HS-27A (cell line): Measurements from ENCODE around the gene RBM5.
"Not testable (repeated sequence)": the region's sequence is repeated elsewhere in the genome, so short reads cannot be mapped to it uniquely, and the experiment has no call there.

ENCODE experiments used
- DNase-seq: peaks from one replicate; pipeline ENCODE4 v3.0.0-alpha.2; 2012; ENCODE audit warnings: low read depth, missing footprints

Gene RBM5

DNA sequence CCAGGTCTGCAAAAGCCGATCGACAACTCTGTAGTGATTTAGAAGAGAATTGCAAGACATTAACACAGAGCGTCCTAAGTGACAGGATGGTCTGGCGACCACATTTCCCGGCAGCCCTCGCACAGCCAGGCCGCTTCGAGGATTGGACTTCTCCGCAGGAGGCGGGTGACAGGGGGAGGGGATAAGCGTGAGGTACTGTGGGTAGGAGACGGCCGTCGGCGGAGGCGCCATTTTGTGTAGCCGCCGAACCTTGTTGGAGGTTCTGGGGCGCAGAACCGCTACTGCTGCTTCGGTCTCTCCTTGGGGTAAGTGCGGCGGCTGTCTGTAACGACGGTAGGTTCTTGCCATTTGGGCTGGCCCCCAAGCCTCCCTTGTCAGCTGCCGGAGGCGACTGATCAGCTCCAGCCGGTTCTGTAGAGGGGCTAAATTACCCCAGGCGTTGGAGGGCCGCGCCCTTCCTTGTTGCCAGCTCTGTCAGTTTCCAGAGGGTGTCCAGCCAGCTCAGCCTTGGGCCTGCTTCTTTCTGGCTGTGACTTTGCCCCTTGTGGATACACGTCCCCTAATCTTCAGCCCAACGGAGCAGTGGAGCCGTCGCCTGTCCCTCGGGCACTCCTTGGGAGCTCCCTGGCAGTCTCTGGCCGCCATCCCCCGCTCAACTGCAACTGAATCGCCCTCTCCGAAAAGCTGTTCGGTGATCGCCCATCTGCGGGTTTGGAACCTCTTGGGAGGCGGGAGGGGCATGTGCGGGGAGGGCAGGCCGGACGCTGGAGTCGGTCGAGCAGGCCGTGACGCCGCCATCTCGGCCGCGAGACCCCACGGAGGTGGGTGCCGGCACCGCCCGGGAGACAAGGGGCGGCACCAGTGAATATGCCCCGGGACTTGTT is at the start of gene RBM5:
TSS of gene RBM5 (plus strand) at position 195 of the 884 bp plus-strand sequence. CDS start 1,516 bp downstream, outside the sequence.
- DNase-seq, result peak; percentile 71

DNA sequence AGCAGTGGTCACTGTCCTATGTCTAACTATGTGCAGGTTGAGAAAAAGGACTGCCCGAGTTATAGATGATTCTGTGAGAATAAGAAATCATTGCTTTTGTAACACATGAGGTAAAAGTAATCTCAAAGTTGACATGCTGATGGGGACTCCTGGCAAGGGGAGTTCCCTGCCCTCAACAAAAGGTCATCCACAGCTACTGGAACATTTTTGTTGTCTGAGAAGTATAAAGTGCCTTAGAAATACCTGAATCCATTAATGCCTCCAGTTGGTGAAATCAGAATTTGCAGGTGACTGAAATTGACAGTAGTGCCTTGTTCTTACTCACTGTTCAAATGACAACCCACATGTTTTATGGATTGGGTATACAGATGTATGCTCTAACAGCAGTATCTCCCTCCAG is 43.7 kb upstream of the RBM5 start:
- DNase-seq, result no peak

DNA sequence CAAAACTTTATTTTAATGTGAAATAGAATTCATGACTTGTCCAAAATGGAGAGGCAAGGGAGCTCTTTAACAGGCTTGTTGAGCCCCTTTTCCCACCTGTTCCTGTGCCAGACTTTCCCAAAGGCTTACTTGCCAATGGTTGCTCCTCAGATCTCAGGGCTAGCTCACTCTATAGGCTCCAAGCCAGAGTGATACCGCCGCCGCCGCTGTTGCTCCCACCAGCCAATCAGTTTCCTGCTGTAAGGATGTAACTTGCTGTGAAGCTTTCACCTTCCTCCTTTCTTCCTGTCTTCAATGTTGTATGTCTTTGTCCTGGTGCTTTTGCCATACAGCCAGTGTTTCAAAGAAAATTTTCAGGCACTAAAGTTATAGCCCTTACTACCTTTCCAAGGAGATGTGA is 41.3 kb upstream of the RBM5 start:
- DNase-seq, result no peak

DNA sequence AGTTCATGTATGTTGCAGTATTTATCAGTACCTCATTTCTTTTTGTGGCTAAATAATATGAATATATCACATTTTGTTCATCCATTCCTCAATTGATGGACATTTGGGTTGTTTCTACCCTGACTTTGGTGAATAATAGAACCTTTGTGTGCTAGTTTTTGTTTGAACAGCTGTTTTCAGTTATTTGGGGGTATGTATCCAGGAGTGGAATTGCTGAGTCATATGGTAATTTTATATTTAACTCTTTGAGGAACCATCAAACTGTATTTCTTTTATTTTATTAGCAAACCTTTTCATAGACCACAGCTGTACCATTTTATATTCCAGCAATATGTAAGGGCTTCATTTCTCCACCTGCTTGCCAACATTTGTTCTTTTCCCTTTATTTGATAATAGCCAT is 38.4 kb upstream of the RBM5 start:
- no peak for DNase-seq

DNA sequence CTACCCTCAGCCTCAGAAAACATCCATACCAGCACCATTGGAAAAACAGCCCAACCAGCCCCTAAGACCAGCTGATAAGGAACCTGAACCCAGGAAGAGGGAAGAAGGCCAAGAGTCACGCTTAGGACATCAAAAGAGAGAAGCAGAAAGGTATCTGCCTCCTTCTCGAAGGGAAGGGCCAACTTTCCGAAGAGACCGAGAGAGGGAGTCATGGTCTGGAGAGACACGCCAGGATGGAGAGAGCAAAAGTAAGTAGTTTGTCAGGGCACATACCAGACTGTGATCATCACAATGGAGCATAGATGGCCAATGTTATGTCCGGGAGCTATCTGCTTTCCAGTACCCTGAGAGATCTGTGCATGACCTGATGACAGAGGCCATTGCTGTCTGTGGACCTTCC is 31.0 kb upstream of the RBM5 start:
- no peak for DNase-seq

DNA sequence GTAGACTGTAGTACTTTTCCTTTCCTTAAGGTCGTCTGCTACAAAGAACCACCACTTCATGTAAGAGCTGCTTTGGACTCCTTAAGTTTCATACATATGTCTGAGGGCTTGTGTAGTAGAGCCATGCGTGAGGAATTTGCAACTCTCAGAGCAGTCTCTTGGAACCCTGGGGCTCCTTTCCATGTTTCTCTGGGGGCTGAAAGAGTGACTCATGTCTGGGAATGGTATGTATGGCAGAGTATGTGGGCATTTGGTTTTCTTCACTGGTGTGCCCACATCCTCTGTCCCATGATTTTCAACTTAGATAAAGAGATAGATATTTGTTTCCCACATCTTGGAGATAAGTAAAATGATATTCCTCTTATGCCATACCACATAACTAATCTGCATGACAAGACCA is 20.6 kb upstream of the RBM5 start:
- peak; percentile 74 for DNase-seq

DNA sequence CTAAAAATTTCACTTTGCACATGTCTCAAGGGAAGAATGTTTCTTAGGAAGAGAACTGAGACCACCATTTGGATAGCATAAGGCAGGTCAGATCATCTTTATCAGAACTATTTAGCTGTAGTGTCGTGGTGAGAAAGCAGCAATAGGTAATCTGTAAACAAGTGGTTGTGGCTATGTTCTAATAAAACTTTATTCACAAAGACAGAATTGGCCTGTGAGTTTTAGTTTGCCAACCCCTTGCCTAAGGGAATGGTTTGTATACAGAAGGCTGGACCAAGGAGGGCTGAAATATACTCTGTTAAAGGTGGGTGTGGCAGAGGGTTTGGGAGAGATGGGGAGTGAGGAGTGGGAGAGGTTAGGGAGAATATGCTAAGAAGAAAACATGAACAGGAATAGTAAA is 10.6 kb upstream of the RBM5 start:
- DNase-seq, result no peak

DNA sequence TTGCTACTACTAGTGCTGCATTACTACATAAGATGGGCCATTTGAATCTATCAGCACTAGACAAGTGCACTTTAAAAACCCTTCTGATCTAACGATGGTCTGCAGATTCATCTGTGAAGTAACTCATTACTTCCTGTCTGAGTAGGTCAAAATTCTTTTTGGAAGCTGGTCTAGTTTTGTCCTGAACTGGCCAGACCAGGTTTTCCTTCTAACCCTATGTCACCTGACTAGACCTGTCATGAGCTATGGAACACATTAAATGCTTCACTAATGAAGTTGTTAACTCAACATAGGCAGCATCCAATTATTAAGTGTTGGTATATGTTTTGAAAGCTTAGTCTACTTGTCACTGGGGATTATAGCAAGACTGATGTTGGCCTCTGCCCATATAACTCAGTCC is 10.1 kb upstream of the RBM5 start:
- DNase-seq, result no peak

DNA sequence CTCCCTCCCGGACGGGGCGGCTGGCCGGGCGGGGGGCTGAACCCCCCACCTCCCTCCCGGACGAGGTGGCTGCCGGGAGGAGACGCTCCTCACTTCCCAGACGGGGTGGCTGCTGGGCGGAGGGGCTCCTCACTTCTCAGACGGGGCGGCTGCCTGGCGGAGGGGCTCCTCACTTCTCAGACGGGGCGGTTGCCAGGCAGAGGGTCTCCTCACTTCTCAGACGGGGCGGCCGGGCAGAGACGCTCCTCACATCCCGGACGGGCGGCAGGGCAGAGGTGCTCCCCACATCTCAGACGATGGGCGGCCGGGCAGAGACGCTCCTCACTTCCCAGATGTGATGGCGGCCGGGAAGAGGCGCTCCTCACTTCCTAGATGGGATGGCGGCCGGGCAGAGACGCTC is 3.8 kb upstream of the RBM5 start:
- DNase-seq, result not testable (repeated sequence)

DNA sequence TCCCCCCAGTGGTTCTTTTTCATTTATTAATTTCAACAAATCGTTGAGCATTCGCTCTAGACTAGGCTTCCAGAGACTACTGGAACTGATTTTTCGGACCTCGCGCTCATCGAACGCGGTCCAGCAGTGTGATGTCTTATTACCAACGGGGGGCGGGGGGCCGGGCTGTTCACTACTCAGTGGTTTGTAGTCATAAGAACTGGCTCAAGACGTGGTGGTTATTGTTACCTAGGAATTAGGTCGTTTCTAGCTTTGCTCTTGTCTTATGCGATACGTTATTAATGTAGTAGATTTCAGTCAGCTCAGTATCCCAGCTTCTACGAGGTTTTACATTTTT is 858 bp downstream of the RBM5 start:
- DNase-seq, result peak; percentile 5

DNA sequence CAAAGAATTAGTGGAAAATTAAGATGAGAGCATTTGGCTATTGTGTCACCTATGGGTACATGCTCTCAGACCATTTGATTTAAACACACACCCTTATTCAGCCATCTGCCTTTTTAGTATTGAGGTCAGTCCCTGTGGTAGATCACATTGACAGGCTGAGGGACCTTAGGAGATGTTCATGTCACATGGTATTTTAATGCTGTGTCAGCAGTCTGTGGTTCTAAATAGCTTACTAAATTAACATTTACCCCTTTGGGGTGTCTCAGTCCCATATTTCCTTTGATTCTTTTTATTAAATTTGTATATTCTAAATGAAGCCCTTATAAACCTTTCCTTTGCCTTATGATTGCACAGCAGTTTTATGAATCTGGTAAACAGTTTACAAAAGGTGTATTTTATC is 2.3 kb downstream of the RBM5 start:
- no peak for DNase-seq

DNA sequence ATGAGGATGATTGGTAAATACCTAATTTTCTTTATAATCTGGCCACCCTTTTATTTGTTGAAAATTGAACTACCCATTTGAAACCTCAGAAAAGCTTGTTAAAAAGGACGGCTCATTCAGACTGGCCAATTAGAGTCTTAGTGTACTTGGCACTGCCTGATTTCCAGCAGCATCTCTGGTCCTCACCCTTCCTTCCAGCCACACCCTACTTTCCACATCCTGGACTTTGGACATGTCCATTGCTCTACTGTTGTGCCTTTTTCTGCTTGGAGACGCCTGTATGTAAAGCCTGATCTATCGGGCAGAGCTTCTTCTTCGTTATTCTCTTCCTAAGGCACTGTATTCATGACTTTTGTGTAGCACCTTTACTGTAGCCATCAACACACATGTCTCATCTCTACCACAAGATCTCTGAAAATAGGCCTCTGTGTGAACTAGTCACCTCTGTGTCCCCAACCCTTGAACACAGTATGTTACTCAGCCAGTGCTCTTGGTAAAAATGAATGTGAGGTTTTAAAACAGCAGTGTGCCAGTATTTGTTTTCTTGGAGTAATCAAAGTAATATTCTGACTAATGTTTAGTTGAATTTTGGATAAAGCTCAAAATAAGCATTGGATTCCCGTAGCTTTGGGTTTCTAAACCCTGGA is 6.8 kb downstream of the RBM5 start:
- no peak for DNase-seq

DNA sequence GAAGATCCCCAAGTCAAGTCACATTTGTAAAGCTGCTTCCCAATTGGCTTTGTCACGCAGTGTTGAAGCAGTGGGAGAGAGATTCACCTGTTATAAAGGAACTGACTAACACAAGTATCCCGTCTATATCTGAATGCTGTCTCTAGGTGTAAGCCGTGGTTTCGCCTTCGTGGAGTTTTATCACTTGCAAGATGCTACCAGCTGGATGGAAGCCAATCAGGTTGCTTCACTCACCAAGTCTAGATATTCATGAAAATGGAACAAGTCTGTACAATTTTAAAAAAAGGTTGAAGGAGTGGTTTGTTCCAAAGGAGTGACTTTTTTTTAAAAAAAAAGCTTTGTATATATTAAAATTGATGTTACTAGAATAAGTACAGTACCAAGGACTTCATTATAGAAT is 11.7 kb downstream of the RBM5 start:
- no peak for DNase-seq

DNA sequence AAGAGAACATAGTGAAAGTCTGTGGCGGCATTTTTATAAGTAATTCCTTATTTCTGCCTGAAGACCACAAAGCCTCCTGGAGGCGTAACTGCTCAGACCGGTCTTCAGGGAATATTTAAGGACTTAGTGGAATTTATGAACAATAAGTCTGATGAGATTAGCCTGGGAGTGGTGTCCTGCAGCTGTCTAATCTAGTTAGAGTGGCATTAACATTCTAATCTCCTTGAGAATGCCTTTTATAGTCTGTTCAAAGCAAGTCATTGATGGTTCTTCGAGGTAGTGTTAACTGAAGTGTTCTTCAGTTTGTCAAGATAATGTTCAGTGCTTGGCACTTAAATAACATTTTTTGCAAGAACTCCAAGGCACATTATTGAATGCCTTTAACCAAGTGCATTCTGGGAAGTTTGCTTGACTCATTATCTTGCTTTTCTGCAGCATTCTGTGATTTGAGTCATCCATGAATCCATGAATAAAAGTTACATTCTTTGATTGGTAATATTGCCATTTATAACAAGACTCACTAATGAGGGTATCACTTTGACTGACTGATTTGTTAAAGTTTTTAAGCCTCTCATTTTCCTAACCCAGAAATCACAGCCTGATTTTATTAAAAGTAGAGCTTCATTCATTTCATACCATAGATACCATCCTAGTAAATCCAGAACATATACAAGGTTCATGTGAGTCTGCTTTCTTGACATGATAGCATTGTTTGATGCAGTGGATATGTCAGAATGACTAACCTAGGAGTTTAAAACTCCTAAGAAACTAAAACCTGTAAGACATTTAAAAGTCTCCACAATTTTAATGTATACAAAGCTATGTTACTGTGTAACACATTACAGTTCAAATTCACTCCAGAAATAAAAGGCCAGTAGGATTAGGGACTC is 12.5 kb downstream of the RBM5 start:
- no peak for DNase-seq

DNA sequence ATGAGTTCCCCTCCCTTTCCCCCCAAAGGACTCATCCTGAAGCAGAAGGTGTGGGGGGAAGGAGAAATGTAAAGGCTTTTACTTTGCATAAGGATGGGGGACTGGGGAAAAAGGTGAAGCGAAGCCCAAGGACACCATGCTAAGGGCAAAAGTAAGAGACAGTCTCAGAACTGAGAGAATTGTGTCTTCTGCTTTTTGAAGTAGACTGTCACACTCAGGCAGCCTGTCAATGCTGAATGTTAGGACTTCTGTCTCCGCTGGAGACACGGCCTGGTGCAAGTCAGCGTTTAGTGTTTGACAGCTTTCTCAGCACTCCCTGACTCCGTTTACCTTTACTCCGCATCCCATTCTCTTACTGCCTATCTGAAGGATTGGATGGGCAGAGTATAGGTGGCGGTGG is 13.8 kb downstream of the RBM5 start:
- no peak for DNase-seq

DNA sequence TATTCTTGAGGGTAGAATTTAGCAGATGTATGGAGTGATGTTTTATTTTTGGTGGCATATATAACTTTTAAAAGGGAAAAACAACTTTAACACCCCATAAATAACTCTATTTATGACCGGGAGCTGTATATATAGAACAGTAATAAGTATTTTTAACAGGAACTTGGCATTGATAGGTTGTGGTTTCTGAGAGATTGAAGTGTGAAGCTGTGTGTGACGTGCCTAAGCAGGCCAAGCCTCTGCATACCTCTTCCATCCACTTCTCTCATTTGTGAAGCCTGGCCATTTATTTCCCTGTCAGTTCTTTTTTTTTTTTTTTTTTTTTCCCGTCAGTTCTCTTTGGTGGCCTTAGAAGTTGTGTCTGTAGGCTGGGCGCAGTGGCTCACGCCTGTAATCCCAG is 23.0 kb downstream of the RBM5 start:
- DNase-seq, result no peak

DNA sequence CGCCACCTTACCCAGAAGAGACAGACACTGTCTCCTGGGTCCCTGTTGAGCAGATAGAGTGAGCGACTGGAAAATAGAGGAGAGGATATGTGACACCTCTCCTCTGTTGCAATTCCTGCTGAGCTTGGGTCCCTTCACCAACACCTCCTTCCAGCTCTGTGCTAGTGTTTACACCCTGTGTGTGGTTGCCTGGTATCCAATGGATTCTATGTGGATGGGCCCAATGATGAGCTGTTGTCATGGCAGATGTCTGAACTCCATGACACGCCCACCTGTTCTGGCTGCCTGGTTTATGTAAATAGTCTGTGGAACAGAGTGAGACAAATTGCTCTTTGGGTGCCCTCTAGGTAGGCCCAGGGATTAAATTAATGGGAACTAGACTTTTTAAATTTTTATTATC is 23.7 kb downstream of the RBM5 start:
- DNase-seq, result no peak

DNA sequence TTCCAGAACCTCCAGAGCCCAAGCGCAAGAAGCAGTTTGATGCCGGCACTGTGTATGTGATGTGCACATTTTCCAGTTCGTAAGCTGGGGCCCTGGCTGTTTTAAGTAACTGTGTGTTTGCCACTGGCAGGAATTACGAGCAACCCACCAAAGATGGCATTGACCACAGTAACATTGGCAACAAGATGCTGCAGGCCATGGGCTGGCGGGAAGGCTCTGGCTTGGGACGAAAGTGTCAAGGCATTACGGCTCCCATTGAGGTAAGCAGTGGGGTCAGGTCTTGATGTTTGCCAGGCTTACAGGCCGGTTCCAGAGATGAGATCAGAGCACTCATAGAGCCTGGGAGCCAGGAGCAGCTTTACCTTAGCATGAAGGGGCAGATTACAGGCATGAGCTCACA is 28.4 kb downstream of the RBM5 start:
- DNase-seq, result no peak

DNA sequence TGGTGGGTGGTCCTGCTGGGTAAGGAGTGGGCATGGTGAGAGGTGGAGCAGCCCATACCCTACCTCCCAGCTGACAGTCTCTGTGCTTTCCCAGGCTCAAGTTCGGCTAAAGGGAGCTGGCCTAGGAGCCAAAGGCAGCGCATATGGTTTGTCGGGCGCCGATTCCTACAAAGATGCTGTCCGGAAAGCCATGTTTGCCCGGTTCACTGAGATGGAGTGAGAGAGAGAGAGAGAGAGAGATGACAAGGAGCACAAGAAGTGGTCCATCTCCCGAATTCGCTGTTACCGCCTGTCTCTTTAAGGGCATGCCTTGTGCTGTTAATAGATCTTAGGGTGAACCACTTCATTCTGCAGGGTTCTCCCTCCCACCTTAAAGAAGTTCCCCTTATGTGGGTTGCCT is 29.5 kb downstream of the RBM5 start:
- DNase-seq, result no peak

DNA sequence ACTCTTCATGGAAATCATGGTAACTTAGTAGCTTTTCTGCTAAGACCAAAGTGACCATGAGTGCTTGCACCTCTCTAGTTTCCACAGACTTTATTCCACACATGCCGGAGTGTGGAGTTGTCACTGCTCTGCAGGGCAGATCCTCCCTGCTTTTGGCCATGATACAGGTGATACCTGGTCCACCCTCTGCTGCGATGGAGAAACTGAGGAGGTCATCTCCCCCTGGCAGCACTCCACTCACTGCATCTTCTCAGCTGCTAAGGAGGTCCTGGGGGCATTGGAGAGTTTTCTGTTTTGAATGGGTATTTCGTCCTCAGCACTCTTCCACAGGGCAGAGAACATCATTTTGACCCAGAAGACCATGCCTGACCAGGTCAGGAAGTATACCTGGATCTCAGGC is 31.1 kb downstream of the RBM5 start:
- DNase-seq, result no peak

DNA sequence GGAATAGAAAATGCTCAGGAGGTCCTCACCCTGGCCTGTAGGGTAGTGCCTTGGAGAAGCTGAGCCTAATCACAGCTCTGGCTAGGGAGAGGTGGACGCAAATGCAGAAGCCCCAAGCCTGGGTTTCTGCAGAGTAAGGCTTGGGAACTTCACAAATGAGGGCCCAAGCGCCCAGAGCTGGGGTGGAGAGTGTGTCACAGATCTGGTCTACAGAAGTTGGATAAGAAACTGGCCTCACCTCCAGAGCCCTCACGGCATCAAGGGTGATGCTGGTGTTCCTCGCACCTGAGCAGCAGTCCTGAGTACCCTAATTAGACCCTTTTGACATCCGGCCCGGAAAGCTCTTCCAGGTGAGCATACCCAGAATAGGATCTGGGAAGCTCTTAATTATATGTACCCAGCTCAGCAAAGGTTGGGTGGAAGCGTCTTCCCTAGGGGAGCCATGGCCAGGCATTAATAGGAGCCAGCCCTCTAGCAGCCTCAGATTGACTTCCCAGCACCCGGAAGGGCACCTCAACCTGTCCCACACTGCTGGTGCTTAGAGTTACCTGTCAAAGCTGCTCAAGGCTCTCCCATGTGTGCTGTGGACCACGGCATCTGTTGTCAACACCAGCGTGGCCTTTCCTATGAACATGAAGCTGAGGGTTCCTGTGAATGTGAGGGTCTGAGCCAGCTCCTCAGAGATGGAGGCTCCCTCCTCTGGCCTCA is 31.8 kb downstream of the RBM5 start:
- no peak for DNase-seq
